ENCODE measurements around the gene IQSEC3.

GRCh38 chr12:174596-174995 is 108.0 kb downstream of the IQSEC3 start:
- no peak for TF ChIP-seq PKNOX1 (IDR thresholded peaks at IDR 0.05)
- TF ChIP-seq HDGF (IDR thresholded peaks at IDR 0.05; ENCODE audit: borderline replicate concordance): no peak
- TF ChIP-seq SP1 (IDR thresholded peaks at IDR 0.05): no peak
- TF ChIP-seq FOXA1 (IDR thresholded peaks at IDR 0.05): no peak
- no peak for TF ChIP-seq ARNT (IDR thresholded peaks at IDR 0.05)
- TF ChIP-seq L3MBTL2 (conservative IDR thresholded peaks at IDR 0.05): no peak
- no peak for TF ChIP-seq CTBP1 (IDR thresholded peaks at IDR 0.05; ENCODE audit: borderline replicate concordance)
- no peak for TF ChIP-seq LEF1 (IDR thresholded peaks at IDR 0.05; ENCODE audit: borderline replicate concordance)
